ENCODE measurements around the gene PLP1. TPM values are rescaled to one million over a fixed set of nuclear protein-coding genes. Genes with fewer than 3 reads are reported as not detected.
"Not testable (repeated sequence)": the region's sequence is repeated elsewhere in the genome, so short reads cannot be mapped to it uniquely, and the experiment has no call there.

Gene PLP1
- total and polyA plus RNA-seq, 4 donors: 888 to 2,816 (median 1,304) TPM

- H3K9me3 ChIP-seq (ENCODE audit: control insufficient read depth, insufficient read depth, low read length): no peaks in the 10 kb centered on the region
- H3K4me1 ChIP-seq (ENCODE audit: control insufficient read depth, insufficient read depth, low read length): no peaks in the 10 kb centered on the region
- H3K36me3 ChIP-seq (ENCODE audit: control insufficient read depth, insufficient read depth, low read length): no peaks in the 10 kb centered on the region
- H3K4me3 ChIP-seq (ENCODE audit: low read depth, low read length): no peak overlapping the region
- no CpG with 5 or more reads among the region's 5 CpGs for WGBS (ENCODE audit: insufficient coverage)
- H3K27ac ChIP-seq (ENCODE audit: low read depth, low read length): no peak overlapping the region
- peak in 4 of 6 donors; percentile 35 to 84 (median 57) for DNase-seq (ENCODE audit: low read depth in 4 of 6, low spot score in 6 of 6)
- H3K27me3 ChIP-seq (ENCODE audit: control insufficient read depth, insufficient read depth, low read length): no peaks in the 10 kb centered on the region
Measured at GRCh38 chrX:103817502-103817901, 40.9 kb downstream of the PLP1 start.

GRCh38 chrX:103818842-103819619, 42.4 kb downstream of the PLP1 start:
- no CpG with 5 or more reads among the region's 7 CpGs for WGBS (ENCODE audit: insufficient coverage)

GRCh38 chrX:103820802-103821201, 44.2 kb downstream of the PLP1 start:
- H3K27me3 ChIP-seq (ENCODE audit: control insufficient read depth, insufficient read depth, low read length); DNase-seq (ENCODE audit: low read depth in 4 of 6, low spot score in 6 of 6); H3K27ac ChIP-seq (ENCODE audit: low read depth, low read length); H3K4me3 ChIP-seq (ENCODE audit: low read depth, low read length); H3K36me3 ChIP-seq (ENCODE audit: control insufficient read depth, insufficient read depth, low read length); H3K4me1 ChIP-seq (ENCODE audit: control insufficient read depth, insufficient read depth, low read length); H3K9me3 ChIP-seq (ENCODE audit: control insufficient read depth, insufficient read depth, low read length): not testable (repeated sequence)
- 80% methylated on average over 2 of the region's 6 CpGs for WGBS (ENCODE audit: insufficient coverage)

More at GRCh38 chrX:103818842-103819619, 42.4 kb downstream of the PLP1 start:
- H3K27ac ChIP-seq (ENCODE audit: low read depth, low read length): no peak overlapping the region
- peaks cover 2% of the 10 kb centered on the region for H3K27me3 ChIP-seq (ENCODE audit: control insufficient read depth, insufficient read depth, low read length)
- DNase-seq (ENCODE audit: low read depth in 4 of 6, low spot score in 6 of 6): peak in 1 of 6 donors; percentile 1
- H3K36me3 ChIP-seq (ENCODE audit: control insufficient read depth, insufficient read depth, low read length): no peaks in the 10 kb centered on the region
- no peaks in the 10 kb centered on the region for H3K9me3 ChIP-seq (ENCODE audit: control insufficient read depth, insufficient read depth, low read length)
- no peaks in the 10 kb centered on the region for H3K4me1 ChIP-seq (ENCODE audit: control insufficient read depth, insufficient read depth, low read length)
- H3K4me3 ChIP-seq (ENCODE audit: low read depth, low read length): no peak overlapping the region

GRCh38 chrX:103823591-103823990, 47.0 kb downstream of the PLP1 start:
- H3K27me3 ChIP-seq (ENCODE audit: control insufficient read depth, insufficient read depth, low read length): peaks cover 9% of the 10 kb centered on the region
- no peaks in the 10 kb centered on the region for H3K4me1 ChIP-seq (ENCODE audit: control insufficient read depth, insufficient read depth, low read length)
- no peaks in the 10 kb centered on the region for H3K9me3 ChIP-seq (ENCODE audit: control insufficient read depth, insufficient read depth, low read length)
- H3K4me3 ChIP-seq (ENCODE audit: low read depth, low read length): no peak overlapping the region
- no peaks in the 10 kb centered on the region for H3K36me3 ChIP-seq (ENCODE audit: control insufficient read depth, insufficient read depth, low read length)
- H3K27ac ChIP-seq (ENCODE audit: low read depth, low read length): no peak overlapping the region
- DNase-seq (ENCODE audit: low read depth in 4 of 6, low spot score in 6 of 6): no peak

- WGBS (ENCODE audit: insufficient coverage): 83% methylated on average over 1 of the region's 1 CpG
- no peaks in the 10 kb centered on the region for H3K4me1 ChIP-seq (ENCODE audit: control insufficient read depth, insufficient read depth, low read length)
- no peak for DNase-seq (ENCODE audit: low read depth in 4 of 6, low spot score in 6 of 6)
- no peak overlapping the region for H3K4me3 ChIP-seq (ENCODE audit: low read depth, low read length)
- no peak overlapping the region for H3K27ac ChIP-seq (ENCODE audit: low read depth, low read length)
- no peaks in the 10 kb centered on the region for H3K36me3 ChIP-seq (ENCODE audit: control insufficient read depth, insufficient read depth, low read length)
- no peaks in the 10 kb centered on the region for H3K9me3 ChIP-seq (ENCODE audit: control insufficient read depth, insufficient read depth, low read length)
- peaks cover 12% of the 10 kb centered on the region for H3K27me3 ChIP-seq (ENCODE audit: control insufficient read depth, insufficient read depth, low read length)
Measured at GRCh38 chrX:103825881-103826280, 49.2 kb downstream of the PLP1 start.

GRCh38 chrX:103828529-103828928, 51.9 kb downstream of the PLP1 start:
- DNase-seq (ENCODE audit: low read depth in 4 of 6, low spot score in 6 of 6): no peak
- no peak overlapping the region for H3K4me3 ChIP-seq (ENCODE audit: low read depth, low read length)
- H3K27me3 ChIP-seq (ENCODE audit: control insufficient read depth, insufficient read depth, low read length): peaks cover 30% of the 10 kb centered on the region
- no peaks in the 10 kb centered on the region for H3K36me3 ChIP-seq (ENCODE audit: control insufficient read depth, insufficient read depth, low read length)
- no CpG with 5 or more reads among the region's 2 CpGs for WGBS (ENCODE audit: insufficient coverage)
- H3K4me1 ChIP-seq (ENCODE audit: control insufficient read depth, insufficient read depth, low read length): no peaks in the 10 kb centered on the region
- H3K27ac ChIP-seq (ENCODE audit: low read depth, low read length): no peak overlapping the region
- H3K9me3 ChIP-seq (ENCODE audit: control insufficient read depth, insufficient read depth, low read length): no peaks in the 10 kb centered on the region

- DNase-seq (ENCODE audit: low read depth in 4 of 6, low spot score in 6 of 6): peak in 2 of 6 donors; percentile 3 to 29
- H3K4me3 ChIP-seq (ENCODE audit: low read depth, low read length): peak overlapping the region; percentile 76
- H3K9me3 ChIP-seq (ENCODE audit: control insufficient read depth, insufficient read depth, low read length): no peaks in the 10 kb centered on the region
- H3K27ac ChIP-seq (ENCODE audit: low read depth, low read length): no peak overlapping the region
- no peaks in the 10 kb centered on the region for H3K4me1 ChIP-seq (ENCODE audit: control insufficient read depth, insufficient read depth, low read length)
- no peaks in the 10 kb centered on the region for H3K36me3 ChIP-seq (ENCODE audit: control insufficient read depth, insufficient read depth, low read length)
- peaks cover 27% of the 10 kb centered on the region for H3K27me3 ChIP-seq (ENCODE audit: control insufficient read depth, insufficient read depth, low read length)
- 51% methylated on average over 4 of the region's 7 CpGs for WGBS (ENCODE audit: insufficient coverage)
Measured at GRCh38 chrX:103830848-103831247, 54.2 kb downstream of the PLP1 start.

GRCh38 chrX:103831342-103831802, 54.7 kb downstream of the PLP1 start:
- H3K27me3 ChIP-seq (ENCODE audit: control insufficient read depth, insufficient read depth, low read length): peaks cover 25% of the 10 kb centered on the region
- no peaks in the 10 kb centered on the region for H3K9me3 ChIP-seq (ENCODE audit: control insufficient read depth, insufficient read depth, low read length)
- H3K4me3 ChIP-seq (ENCODE audit: low read depth, low read length): peak overlapping the region; percentile 76
- WGBS (ENCODE audit: insufficient coverage): 26% methylated on average over 9 of the region's 11 CpGs
- no peaks in the 10 kb centered on the region for H3K4me1 ChIP-seq (ENCODE audit: control insufficient read depth, insufficient read depth, low read length)
- DNase-seq (ENCODE audit: low read depth in 4 of 6, low spot score in 6 of 6): peak in 2 of 6 donors; percentile 15 to 38
- no peaks in the 10 kb centered on the region for H3K36me3 ChIP-seq (ENCODE audit: control insufficient read depth, insufficient read depth, low read length)
- peak overlapping the region; percentile 76 for H3K27ac ChIP-seq (ENCODE audit: low read depth, low read length)

- Histone ChIP-seq H3K27ac (ENCODE audit: low read depth, low read length) (peak within 1 kb of the TSS; percentile 76), H3K4me1 (ENCODE audit: control insufficient read depth, insufficient read depth, low read length) (no peaks in the 10 kb centered on the region), H3K9me3 (ENCODE audit: control insufficient read depth, insufficient read depth, low read length) (no peaks in the 10 kb centered on the region), H3K27me3 (ENCODE audit: control insufficient read depth, insufficient read depth, low read length) (peaks cover 25% of the 10 kb centered on the region), H3K4me3 (ENCODE audit: low read depth, low read length) (peak within 1 kb of the TSS; percentile 76), H3K36me3 (ENCODE audit: control insufficient read depth, insufficient read depth, low read length) (no peaks in the 10 kb centered on the region)
- WGBS (ENCODE audit: insufficient coverage): 9% methylated on average over 54 of the region's 54 CpGs
- peak in 4 of 6 donors; percentile 43 to 92 (median 67) for DNase-seq (ENCODE audit: low read depth in 4 of 6, low spot score in 6 of 6)
Measured at GRCh38 chrX:103831803-103832544, 55.3 kb downstream of the PLP1 start, which contains the start of gene RAB9B. Gene RAB9B, minus strand, starts transcription at chrX:103832257. Its CDS starts 6,473 bp downstream, at chrX:103825784.
